ENCODE measurements around the gene USF1. TPM values are rescaled to one million over a fixed set of nuclear protein-coding genes. Genes with fewer than 3 reads are reported as not detected.
A peak's percentile ranks its signal among the peaks of the same experiment; 100 is the strongest.
"Not testable (repeated sequence)": the region's sequence is repeated elsewhere in the genome, so short reads cannot be mapped to it uniquely, and the experiment has no call there.

The USF1 gene
- total RNA-seq, 5 donors from 2014 or later (not counting 1 experiment from before 2014, with no cell fraction given), result 65.4 to 96.1 (median 92.2) TPM

- no peaks in the 10 kb centered on the region for H3K9me3 ChIP-seq
- H3K27me3 ChIP-seq (replicated peaks in 1 of 2; ENCODE audit: control insufficient read depth in 2 of 2, extremely low read depth in 1 of 2, insufficient read depth in 2 of 2, low read length in 1 of 2), result no peaks in the 10 kb centered on the region
- Mint-ChIP-seq H3K27me3 (no peaks in the 10 kb centered on the region), H3K9me3 (no peaks in the 10 kb centered on the region), H3K4me1 (peaks cover 67 to 84% (median 70%) of the 10 kb centered on the region in 3 donors), H3K4me3 (peak overlapping the region; percentile 99 to 100 (median 100)), H3K27ac (peak overlapping the region; percentile 99), H3K36me3 (peaks cover 19% of the 10 kb centered on the region)
- peak overlapping the region; percentile 84 to 97 for H3K4me3 ChIP-seq (ENCODE audit: control insufficient read depth in 1 of 2, extremely low read depth in 1 of 2, low read length in 1 of 2)
- ATAC-seq (replicated peaks in 1 of 4), result peak; percentile 72 to 82 (median 76)
- ChIA-PET CTCF (interaction anchor here (0.5 to 2.3 kb wide), 17 partner anchors 22 to 692 kb away, joined by 3 to 21 read pairs (median 5); partner anchors contain the start of genes DEDD (in 1 of the 2), F11R (in 1 of the 2), TSTD1 (in 1 of the 2) and UFC1 (in 1 of the 2)), POLR2A (interaction anchor here (0.5 to 1.7 kb wide), 12 partner anchors 22 to 357 kb away, joined by 3 to 10 read pairs (median 4); partner anchors contain the start of genes USF1 (in 2 of the 2), CD48 (in 1 of the 2), F11R (in 1 of the 2) and NIT1 (in 1 of the 2))
- H3K36me3 ChIP-seq (ENCODE audit: control insufficient read depth in 2 of 2, extremely low read depth in 1 of 2, insufficient read depth in 1 of 2, low read length in 1 of 2), result peaks cover 0 to 24% of the 10 kb centered on the region in 2 donors
- H3K4me1 ChIP-seq (ENCODE audit: control insufficient read depth in 1 of 2, extremely low read depth in 1 of 2, insufficient read depth in 2 of 2, low read length in 2 of 2), result peaks cover 39 to 74% of the 10 kb centered on the region in 2 experiments
- WGBS (ENCODE audit: insufficient coverage), result under 1% methylated on average over 5 of the region's 10 CpGs
- DNase-seq, result peak; percentile 65 to 91 (median 79)
- H3K27ac ChIP-seq (ENCODE audit: low read length), result peak overlapping the region; percentile 93
These were observed 22.8 kb upstream of the USF1 start for GRCh38 chr1:161068306-161069234.

- peaks cover 0 to 37% of the 10 kb centered on the region in 2 donors for H3K36me3 ChIP-seq (ENCODE audit: control insufficient read depth in 2 of 2, extremely low read depth in 1 of 2, insufficient read depth in 1 of 2, low read length in 1 of 2)
- H3K9me3 ChIP-seq, result no peaks in the 10 kb centered on the region
- ATAC-seq (replicated peaks in 1 of 4) (no peak), DNase-seq (peak in 2 of 35 experiments; percentile 27 to 38)
- Mint-ChIP-seq H3K27ac (peak overlapping the region; percentile 87 to 99), H3K4me1 (peaks cover 79 to 91% (median 79%) of the 10 kb centered on the region in 3 donors), H3K27me3 (no peaks in the 10 kb centered on the region), H3K9me3 (no peaks in the 10 kb centered on the region), H3K36me3 (peaks cover 29% of the 10 kb centered on the region), H3K4me3 (peak overlapping the region; percentile 99 to 100 (median 100))
- ChIA-PET POLR2A (interaction anchor here in 1 of 2 donors (0.5 kb wide), 1 partner anchor 50 kb away, joined by 4 read pairs; no protein-coding TSS in a partner anchor), CTCF (interaction anchor here (0.5 to 1.4 kb wide), 4 partner anchors 21 to 73 kb away, joined by 3 to 7 read pairs (median 4); partner anchors contain the start of gene USF1 (in 1 of the 2))
- no peaks in the 10 kb centered on the region for H3K27me3 ChIP-seq (replicated peaks in 1 of 2; ENCODE audit: control insufficient read depth in 2 of 2, extremely low read depth in 1 of 2, insufficient read depth in 2 of 2, low read length in 1 of 2)
- H3K4me1 ChIP-seq (ENCODE audit: control insufficient read depth in 1 of 2, extremely low read depth in 1 of 2, insufficient read depth in 2 of 2, low read length in 2 of 2), result peaks cover 42 to 81% of the 10 kb centered on the region in 2 experiments
- H3K4me3 ChIP-seq (ENCODE audit: control insufficient read depth in 1 of 2, extremely low read depth in 1 of 2, low read length in 1 of 2), result peak overlapping the region; percentile 38 to 84
- peak overlapping the region; percentile 93 for H3K27ac ChIP-seq (ENCODE audit: low read length)
- WGBS (ENCODE audit: insufficient coverage), result 26% methylated on average over 3 of the region's 3 CpGs
These were observed 20.9 kb upstream of the USF1 start for GRCh38 chr1:161066694-161067093.

GRCh38 chr1:161065681-161066080 lies 19.9 kb upstream of the USF1 start:
- H3K36me3 Mint-ChIP-seq, result peaks cover 29% of the 10 kb centered on the region
- Histone ChIP-seq H3K36me3 (ENCODE audit: control insufficient read depth in 2 of 2, extremely low read depth in 1 of 2, insufficient read depth in 1 of 2, low read length in 1 of 2) (peaks cover 0 to 44% of the 10 kb centered on the region in 2 donors), H3K4me1 (ENCODE audit: control insufficient read depth in 1 of 2, extremely low read depth in 1 of 2, insufficient read depth in 2 of 2, low read length in 2 of 2) (peaks cover 36 to 81% of the 10 kb centered on the region in 2 experiments)
- not testable (repeated sequence) for H3K27me3 Mint-ChIP-seq; H3K9me3 ChIP-seq; H3K9me3 Mint-ChIP-seq; H3K27ac ChIP-seq (ENCODE audit: low read length); H3K4me3 ChIP-seq (ENCODE audit: control insufficient read depth in 1 of 2, extremely low read depth in 1 of 2, low read length in 1 of 2); DNase-seq; H3K27me3 ChIP-seq (replicated peaks in 1 of 2; ENCODE audit: control insufficient read depth in 2 of 2, extremely low read depth in 1 of 2, insufficient read depth in 2 of 2, low read length in 1 of 2); ATAC-seq (replicated peaks in 1 of 4)
- POLR2A ChIA-PET, result interaction anchor here in 1 of 2 donors (0.6 kb wide), 1 partner anchor 291 kb away, joined by 4 read pairs; no protein-coding TSS in a partner anchor
- peak overlapping the region; percentile 43 to 100 (median 100) for H3K4me3 Mint-ChIP-seq
- CTCF ChIA-PET, result interaction anchor here (0.7 to 1.4 kb wide), 3 partner anchors 20 to 32 kb away, joined by 3 read pairs; partner anchors contain the start of gene USF1 (in 1 of the 2)
- peak overlapping the region; percentile 36 to 87 for H3K27ac Mint-ChIP-seq
- peaks cover 76 to 85% (median 76%) of the 10 kb centered on the region in 3 donors for H3K4me1 Mint-ChIP-seq
- WGBS (ENCODE audit: insufficient coverage), result 78% methylated on average over 2 of the region's 7 CpGs

- H3K4me1 Mint-ChIP-seq, result peaks cover 82 to 90% (median 83%) of the 10 kb centered on the region in 3 donors
- POLR2A ChIA-PET; H3K4me3 ChIP-seq (ENCODE audit: control insufficient read depth in 1 of 2, extremely low read depth in 1 of 2, low read length in 1 of 2); DNase-seq; H3K9me3 ChIP-seq; H3K27me3 ChIP-seq (replicated peaks in 1 of 2; ENCODE audit: control insufficient read depth in 2 of 2, extremely low read depth in 1 of 2, insufficient read depth in 2 of 2, low read length in 1 of 2); H3K9me3 Mint-ChIP-seq; H3K27me3 Mint-ChIP-seq; ATAC-seq (replicated peaks in 1 of 4); H3K27ac ChIP-seq (ENCODE audit: low read length): not testable (repeated sequence)
- 41% methylated on average over 2 of the region's 6 CpGs for WGBS (ENCODE audit: insufficient coverage)
- peaks cover 37% of the 10 kb centered on the region for H3K36me3 Mint-ChIP-seq
- peaks cover 30 to 88% of the 10 kb centered on the region in 2 experiments for H3K4me1 ChIP-seq (ENCODE audit: control insufficient read depth in 1 of 2, extremely low read depth in 1 of 2, insufficient read depth in 2 of 2, low read length in 2 of 2)
- CTCF ChIA-PET, result interaction anchor here in 1 of 2 donors (0.7 kb wide), 2 partner anchors 245 to 818 kb away, joined by 3 to 4 read pairs; no protein-coding TSS in a partner anchor
- peak overlapping the region; percentile 84 for H3K27ac Mint-ChIP-seq
- H3K36me3 ChIP-seq (ENCODE audit: control insufficient read depth in 2 of 2, extremely low read depth in 1 of 2, insufficient read depth in 1 of 2, low read length in 1 of 2), result peaks cover 6 to 57% of the 10 kb centered on the region in 2 donors
- H3K4me3 Mint-ChIP-seq, result peak overlapping the region; percentile 63 to 100 (median 68)
These were observed 18.2 kb upstream of the USF1 start for GRCh38 chr1:161063936-161064335.

- DNase-seq, result no peak
- H3K4me3 Mint-ChIP-seq, result peak overlapping the region in 1 of 3 donors; percentile 47
- peak overlapping the region; percentile 28 to 63 for H3K27ac Mint-ChIP-seq
These were observed 15.6 kb upstream of the USF1 start for GRCh38 chr1:161061419-161061818.

More at GRCh38 chr1:161061419-161061818, 15.6 kb upstream of the USF1 start:
- Histone ChIP-seq H3K9me3 (no peaks in the 10 kb centered on the region), H3K4me1 (ENCODE audit: control insufficient read depth in 1 of 2, extremely low read depth in 1 of 2, insufficient read depth in 2 of 2, low read length in 2 of 2) (peaks cover 20 to 82% of the 10 kb centered on the region in 2 experiments), H3K4me3 (ENCODE audit: control insufficient read depth in 1 of 2, extremely low read depth in 1 of 2, low read length in 1 of 2) (no peak overlapping the region), H3K27ac (ENCODE audit: low read length) (no peak overlapping the region), H3K36me3 (ENCODE audit: control insufficient read depth in 2 of 2, extremely low read depth in 1 of 2, insufficient read depth in 1 of 2, low read length in 1 of 2) (peaks cover 10 to 68% of the 10 kb centered on the region in 2 donors), H3K27me3 (replicated peaks in 1 of 2; ENCODE audit: control insufficient read depth in 2 of 2, extremely low read depth in 1 of 2, insufficient read depth in 2 of 2, low read length in 1 of 2) (no peaks in the 10 kb centered on the region)
- ChIA-PET POLR2A (no interaction called here), CTCF (interaction anchor here in 1 of 2 donors (0.9 to 1.3 kb wide), 2 partner anchors 15 to 105 kb away, joined by 3 to 5 read pairs; partner anchors contain the start of gene PPOX)
- WGBS (ENCODE audit: insufficient coverage), result no CpG with 5 or more reads among the region's 4 CpGs
- Mint-ChIP-seq H3K4me1 (peaks cover 76 to 77% (median 76%) of the 10 kb centered on the region in 3 donors), H3K9me3 (no peaks in the 10 kb centered on the region), H3K36me3 (peaks cover 42% of the 10 kb centered on the region), H3K27me3 (no peaks in the 10 kb centered on the region)
- no peak for ATAC-seq (replicated peaks in 1 of 4)
